ENCODE results near the gene CD177. TPM values are rescaled to one million over a fixed set of nuclear protein-coding genes. Genes with fewer than 3 reads are reported as not detected.

Gene CD177
- total RNA-seq = not detected
- polyA plus RNA-seq = under 1 TPM in 2 of 4 donors, not detected in 2; 0.29 to 0.36 TPM

GRCh38 chr19:43353606-43354304, at the start of gene CD177:
TSS of gene CD177 (plus strand) at chr19:43353686. CDS start at chr19:43353715, 29 bp downstream.
- Mint-ChIP-seq H3K27ac (peak within 1 kb of the TSS in 2 of 3 donors; percentile 1 to 48), H3K36me3 (no peaks in the 10 kb centered on the region), H3K4me3 (no peak within 1 kb of the TSS), H3K9me3 (no peaks in the 10 kb centered on the region), H3K27me3 (peaks cover 5% of the 10 kb centered on the region), H3K4me1 (peaks cover 0 to 4% (median 0%) of the 10 kb centered on the region in 4 donors)
- H3K27ac ChIP-seq (ENCODE audit: insufficient read depth, low read length, poor library complexity, severe bottlenecking) = no peak within 1 kb of the TSS
- DNase-seq (no peak), ATAC-seq (ENCODE audit: low read depth in 2 of 2) (no peak)
- H3K4me1 ChIP-seq (ENCODE audit: control insufficient read depth, insufficient read depth, low read length, poor library complexity, severe bottlenecking) = no peaks in the 10 kb centered on the region
- H3K9me3 ChIP-seq (ENCODE audit: control insufficient read depth in 2 of 2, low read length in 2 of 2) = no peaks in the 10 kb centered on the region
- H3K36me3 ChIP-seq (ENCODE audit: control insufficient read depth, insufficient read depth, low read length) = no peaks in the 10 kb centered on the region
- H3K27me3 ChIP-seq (ENCODE audit: control insufficient read depth, insufficient read depth, low read length) = no peaks in the 10 kb centered on the region
- no peak within 1 kb of the TSS for H3K4me3 ChIP-seq (ENCODE audit: low read depth, low read length)

GRCh38 chr19:43305642-43306041, 47.8 kb upstream of the CD177 start:
- H3K4me3 ChIP-seq (ENCODE audit: low read depth, low read length) = no peak overlapping the region
- H3K27me3 Mint-ChIP-seq = no peaks in the 10 kb centered on the region
- no peaks in the 10 kb centered on the region for H3K9me3 Mint-ChIP-seq
- no peak for DNase-seq
- H3K4me3 Mint-ChIP-seq = no peak overlapping the region
- H3K4me1 ChIP-seq (ENCODE audit: control insufficient read depth, insufficient read depth, low read length, poor library complexity, severe bottlenecking) = no peaks in the 10 kb centered on the region
- ATAC-seq (ENCODE audit: low read depth in 2 of 2) = no peak
- H3K9me3 ChIP-seq (ENCODE audit: control insufficient read depth in 2 of 2, low read length in 2 of 2) = no peaks in the 10 kb centered on the region
- H3K36me3 ChIP-seq (ENCODE audit: control insufficient read depth, insufficient read depth, low read length) = no peaks in the 10 kb centered on the region
- H3K4me1 Mint-ChIP-seq = no peaks in the 10 kb centered on the region
- no peaks in the 10 kb centered on the region for H3K36me3 Mint-ChIP-seq
- no peak overlapping the region for H3K27ac Mint-ChIP-seq
- no peaks in the 10 kb centered on the region for H3K27me3 ChIP-seq (ENCODE audit: control insufficient read depth, insufficient read depth, low read length)
- H3K27ac ChIP-seq (ENCODE audit: insufficient read depth, low read length, poor library complexity, severe bottlenecking) = no peak overlapping the region

GRCh38 chr19:43306097-43306496, 47.4 kb upstream of the CD177 start:
- H3K27me3 ChIP-seq (ENCODE audit: control insufficient read depth, insufficient read depth, low read length) = no peaks in the 10 kb centered on the region
- no peak for DNase-seq
- Mint-ChIP-seq H3K4me1 (no peaks in the 10 kb centered on the region), H3K9me3 (no peaks in the 10 kb centered on the region), H3K27ac (no peak overlapping the region), H3K27me3 (no peaks in the 10 kb centered on the region), H3K4me3 (no peak overlapping the region), H3K36me3 (no peaks in the 10 kb centered on the region)
- H3K4me1 ChIP-seq (ENCODE audit: control insufficient read depth, insufficient read depth, low read length, poor library complexity, severe bottlenecking) = no peaks in the 10 kb centered on the region
- H3K27ac ChIP-seq (ENCODE audit: insufficient read depth, low read length, poor library complexity, severe bottlenecking) = no peak overlapping the region
- no peak for ATAC-seq (ENCODE audit: low read depth in 2 of 2)
- no peaks in the 10 kb centered on the region for H3K36me3 ChIP-seq (ENCODE audit: control insufficient read depth, insufficient read depth, low read length)
- H3K9me3 ChIP-seq (ENCODE audit: control insufficient read depth in 2 of 2, low read length in 2 of 2) = no peaks in the 10 kb centered on the region
- no peak overlapping the region for H3K4me3 ChIP-seq (ENCODE audit: low read depth, low read length)

GRCh38 chr19:43308244-43308815, 45.2 kb upstream of the CD177 start:
- H3K36me3 ChIP-seq (ENCODE audit: control insufficient read depth, insufficient read depth, low read length) = no peaks in the 10 kb centered on the region
- H3K4me3 ChIP-seq (ENCODE audit: low read depth, low read length) = no peak overlapping the region
- no peaks in the 10 kb centered on the region for H3K4me1 ChIP-seq (ENCODE audit: control insufficient read depth, insufficient read depth, low read length, poor library complexity, severe bottlenecking)
- peaks cover 5% of the 10 kb centered on the region for H3K27me3 Mint-ChIP-seq
- H3K27me3 ChIP-seq (ENCODE audit: control insufficient read depth, insufficient read depth, low read length) = no peaks in the 10 kb centered on the region
- no peak for DNase-seq
- H3K4me3 Mint-ChIP-seq = no peak overlapping the region
- no peak overlapping the region for H3K27ac Mint-ChIP-seq
- no peaks in the 10 kb centered on the region for H3K36me3 Mint-ChIP-seq
- peaks cover 0 to 2% (median 0%) of the 10 kb centered on the region in 7 donors for H3K9me3 Mint-ChIP-seq
- no peaks in the 10 kb centered on the region for H3K9me3 ChIP-seq (ENCODE audit: control insufficient read depth in 2 of 2, low read length in 2 of 2)
- H3K27ac ChIP-seq (ENCODE audit: insufficient read depth, low read length, poor library complexity, severe bottlenecking) = no peak overlapping the region
- no peak for ATAC-seq (ENCODE audit: low read depth in 2 of 2)
- H3K4me1 Mint-ChIP-seq = no peaks in the 10 kb centered on the region

GRCh38 chr19:43309466-43309865, 44.0 kb upstream of the CD177 start:
- H3K4me1 ChIP-seq (ENCODE audit: control insufficient read depth, insufficient read depth, low read length, poor library complexity, severe bottlenecking) = no peaks in the 10 kb centered on the region
- no peaks in the 10 kb centered on the region for H3K36me3 Mint-ChIP-seq
- H3K27me3 Mint-ChIP-seq = peaks cover 6% of the 10 kb centered on the region
- H3K27ac ChIP-seq (ENCODE audit: insufficient read depth, low read length, poor library complexity, severe bottlenecking) = no peak overlapping the region
- DNase-seq (no peak), ATAC-seq (ENCODE audit: low read depth in 2 of 2) (no peak)
- H3K27ac Mint-ChIP-seq = no peak overlapping the region
- no peaks in the 10 kb centered on the region for H3K4me1 Mint-ChIP-seq
- H3K9me3 Mint-ChIP-seq = peaks cover 0 to 2% (median 0%) of the 10 kb centered on the region in 7 donors
- H3K9me3 ChIP-seq (ENCODE audit: control insufficient read depth in 2 of 2, low read length in 2 of 2) = no peaks in the 10 kb centered on the region
- no peaks in the 10 kb centered on the region for H3K27me3 ChIP-seq (ENCODE audit: control insufficient read depth, insufficient read depth, low read length)
- no peak overlapping the region for H3K4me3 ChIP-seq (ENCODE audit: low read depth, low read length)
- H3K4me3 Mint-ChIP-seq = no peak overlapping the region
- no peaks in the 10 kb centered on the region for H3K36me3 ChIP-seq (ENCODE audit: control insufficient read depth, insufficient read depth, low read length)

GRCh38 chr19:43310221-43310620, 43.3 kb upstream of the CD177 start:
- no peaks in the 10 kb centered on the region for H3K9me3 ChIP-seq (ENCODE audit: control insufficient read depth in 2 of 2, low read length in 2 of 2)
- ATAC-seq (ENCODE audit: low read depth in 2 of 2) = no peak
- H3K4me3 ChIP-seq (ENCODE audit: low read depth, low read length) = no peak overlapping the region
- peaks cover 0 to 2% (median 0%) of the 10 kb centered on the region in 7 donors for H3K9me3 Mint-ChIP-seq
- H3K4me1 Mint-ChIP-seq = no peaks in the 10 kb centered on the region
- no peaks in the 10 kb centered on the region for H3K36me3 Mint-ChIP-seq
- H3K27me3 ChIP-seq (ENCODE audit: control insufficient read depth, insufficient read depth, low read length) = no peaks in the 10 kb centered on the region
- H3K27ac Mint-ChIP-seq = no peak overlapping the region
- H3K27ac ChIP-seq (ENCODE audit: insufficient read depth, low read length, poor library complexity, severe bottlenecking) = no peak overlapping the region
- H3K4me3 Mint-ChIP-seq = no peak overlapping the region
- no peaks in the 10 kb centered on the region for H3K36me3 ChIP-seq (ENCODE audit: control insufficient read depth, insufficient read depth, low read length)
- H3K27me3 Mint-ChIP-seq = peaks cover 12% of the 10 kb centered on the region
- H3K4me1 ChIP-seq (ENCODE audit: control insufficient read depth, insufficient read depth, low read length, poor library complexity, severe bottlenecking) = no peaks in the 10 kb centered on the region
- DNase-seq = no peak

- ATAC-seq (ENCODE audit: low read depth in 2 of 2) = no peak
- Histone ChIP-seq H3K27me3 (ENCODE audit: control insufficient read depth, insufficient read depth, low read length) (no peaks in the 10 kb centered on the region), H3K4me1 (ENCODE audit: control insufficient read depth, insufficient read depth, low read length, poor library complexity, severe bottlenecking) (no peaks in the 10 kb centered on the region), H3K9me3 (ENCODE audit: control insufficient read depth in 2 of 2, low read length in 2 of 2) (no peaks in the 10 kb centered on the region), H3K4me3 (ENCODE audit: low read depth, low read length) (no peak overlapping the region), H3K36me3 (ENCODE audit: control insufficient read depth, insufficient read depth, low read length) (no peaks in the 10 kb centered on the region), H3K27ac (ENCODE audit: insufficient read depth, low read length, poor library complexity, severe bottlenecking) (no peak overlapping the region)
- peaks cover 12% of the 10 kb centered on the region for H3K27me3 Mint-ChIP-seq
- H3K36me3 Mint-ChIP-seq = no peaks in the 10 kb centered on the region
- H3K9me3 Mint-ChIP-seq = peaks cover 0 to 2% (median 0%) of the 10 kb centered on the region in 7 donors
- no peak overlapping the region for H3K4me3 Mint-ChIP-seq
- no peak for DNase-seq
- H3K4me1 Mint-ChIP-seq = no peaks in the 10 kb centered on the region
- H3K27ac Mint-ChIP-seq = no peak overlapping the region
Observed at GRCh38 chr19:43311256-43311655, 42.2 kb upstream of the CD177 start.

- Histone ChIP-seq H3K9me3 (ENCODE audit: control insufficient read depth in 2 of 2, low read length in 2 of 2) (no peaks in the 10 kb centered on the region), H3K36me3 (ENCODE audit: control insufficient read depth, insufficient read depth, low read length) (no peaks in the 10 kb centered on the region), H3K27ac (ENCODE audit: insufficient read depth, low read length, poor library complexity, severe bottlenecking) (no peak overlapping the region), H3K27me3 (ENCODE audit: control insufficient read depth, insufficient read depth, low read length) (no peaks in the 10 kb centered on the region), H3K4me1 (ENCODE audit: control insufficient read depth, insufficient read depth, low read length, poor library complexity, severe bottlenecking) (no peaks in the 10 kb centered on the region), H3K4me3 (ENCODE audit: low read depth, low read length) (no peak overlapping the region)
- no peak for ATAC-seq (ENCODE audit: low read depth in 2 of 2)
- H3K4me1 Mint-ChIP-seq = no peaks in the 10 kb centered on the region
- peaks cover 12% of the 10 kb centered on the region for H3K27me3 Mint-ChIP-seq
- H3K36me3 Mint-ChIP-seq = no peaks in the 10 kb centered on the region
- no peak overlapping the region for H3K4me3 Mint-ChIP-seq
- DNase-seq = no peak
- no peak overlapping the region for H3K27ac Mint-ChIP-seq
- peaks cover 0 to 2% (median 0%) of the 10 kb centered on the region in 7 donors for H3K9me3 Mint-ChIP-seq
Observed at GRCh38 chr19:43311706-43312105, 41.8 kb upstream of the CD177 start.

Measured in CD4-positive, CD25-positive, alpha-beta regulatory T cell (primary cell).